NCI-H526 treated with DMSO at 0.1 percent for 48 hours (cell line): Measurements from ENCODE around the gene FBXL7.

Experiments
- DNase-seq: peaks from one replicate; lab custom pipeline; 2025; lab: John Stamatoyannopoulos, UW

The FBXL7 gene

DNA sequence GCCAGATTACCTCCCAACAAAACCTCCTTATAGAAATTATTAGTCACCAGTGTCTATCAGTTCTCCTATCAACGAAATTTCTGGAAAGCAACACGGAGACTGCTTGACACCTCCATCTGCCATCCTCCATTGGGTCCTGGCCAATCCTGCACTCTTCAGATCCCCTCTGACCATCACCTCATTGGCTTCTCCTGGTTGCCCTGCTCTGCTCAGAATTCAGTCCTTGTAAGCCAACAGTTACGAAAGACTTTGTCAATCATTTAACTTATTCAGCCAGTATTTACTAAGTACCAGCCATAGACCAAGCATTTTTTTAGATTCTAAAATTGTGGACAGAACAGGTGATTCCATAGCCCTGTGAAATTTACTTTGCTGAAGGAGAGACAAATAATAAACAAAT lies 451.1 kb downstream of the FBXL7 start:
- no peak for DNase-seq

DNA sequence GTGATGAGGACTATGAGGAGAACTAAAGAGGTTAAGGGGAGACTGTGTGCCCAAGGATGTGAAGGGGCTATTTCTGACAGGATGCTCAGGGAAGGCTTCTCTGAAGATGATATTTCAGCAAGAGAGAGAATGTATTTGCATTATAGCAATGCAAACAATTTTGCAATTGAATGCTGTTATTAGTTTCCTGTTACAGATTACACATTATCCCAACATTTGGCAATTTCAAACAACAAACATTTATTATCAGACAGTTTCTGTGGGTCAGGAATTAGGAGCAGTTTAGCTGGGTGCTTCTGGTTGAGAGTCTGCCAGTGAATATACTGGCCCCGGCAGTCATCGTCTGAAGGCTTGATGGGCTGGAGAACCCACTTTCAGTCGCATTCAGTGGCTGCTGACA lies 451.6 kb downstream of the FBXL7 start:
- no peak for DNase-seq

DNA sequence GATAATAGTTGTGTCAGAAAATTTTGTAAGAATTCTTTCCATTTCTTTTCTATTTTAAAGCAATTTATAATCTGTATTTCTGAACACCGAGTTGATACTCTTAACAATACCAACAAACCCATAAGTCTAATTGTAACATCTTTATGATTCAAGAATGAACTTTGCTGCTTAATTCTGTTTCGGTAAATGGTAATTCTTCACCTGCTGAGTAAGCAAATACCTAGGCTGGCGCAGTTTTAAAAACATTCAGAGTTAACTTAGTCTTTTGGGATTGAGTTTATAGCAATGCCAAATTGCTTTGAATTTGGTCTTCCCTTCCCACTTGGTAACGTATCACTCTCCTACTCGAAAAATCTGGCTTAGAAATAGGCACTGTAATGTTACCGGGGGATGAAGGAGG lies 456.6 kb downstream of the FBXL7 start:
- no peak for DNase-seq

DNA sequence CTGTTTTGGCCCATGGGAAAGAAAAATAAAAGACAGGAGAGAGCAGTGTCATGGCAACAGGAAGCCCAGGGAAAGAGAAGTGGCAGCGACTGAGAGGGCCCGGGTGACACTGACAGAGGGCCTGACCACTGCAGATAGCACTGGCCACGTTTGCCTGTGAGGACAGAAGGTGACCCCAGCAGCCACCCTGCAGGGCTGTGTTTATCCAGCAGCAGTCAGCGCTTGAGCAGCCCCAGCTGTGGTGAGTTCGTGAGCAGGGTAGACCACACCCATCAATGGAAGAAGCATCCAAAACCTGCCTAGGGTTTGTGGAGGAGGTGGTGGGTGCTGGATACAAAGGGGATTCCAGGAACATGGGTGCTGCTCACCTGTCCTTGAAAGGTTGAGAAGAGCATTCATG lies 457.1 kb downstream of the FBXL7 start:
- no peak for DNase-seq

DNA sequence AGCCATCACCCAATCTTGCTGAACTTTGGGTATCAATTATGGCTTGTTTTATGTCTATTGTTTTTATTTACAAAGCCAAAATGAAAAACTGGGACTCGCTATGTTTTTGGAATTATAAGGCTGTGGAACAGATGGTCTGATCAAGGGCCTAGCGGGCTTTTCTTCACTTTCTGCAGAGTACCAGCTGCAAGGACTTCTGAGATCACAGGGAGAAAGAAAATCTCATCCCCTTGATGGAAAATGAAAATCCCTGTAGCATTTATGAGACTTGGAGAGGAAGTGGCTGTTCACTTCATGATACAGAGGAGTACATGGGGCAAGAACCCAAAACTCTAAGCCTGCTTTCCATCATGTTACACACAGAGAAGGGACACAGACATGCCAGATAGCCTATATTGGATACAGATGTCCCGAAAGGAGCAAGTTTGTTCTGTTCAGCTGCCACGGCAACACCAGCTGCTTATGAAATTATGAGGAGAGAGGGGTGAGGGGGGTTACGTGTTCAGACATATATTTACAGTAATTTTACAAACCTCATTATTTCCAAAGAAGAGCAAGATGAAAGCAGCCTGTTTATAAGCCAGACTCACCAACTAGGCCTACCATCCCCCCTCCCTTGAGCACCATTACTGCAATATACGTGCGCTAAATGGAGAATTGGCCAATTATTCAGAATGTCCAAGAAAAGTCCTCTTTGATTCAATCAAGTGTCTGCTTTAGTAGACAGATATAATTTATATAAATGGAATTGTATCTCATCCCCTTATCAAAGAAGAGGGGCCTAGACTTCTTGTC lies 459.6 kb downstream of the FBXL7 start:
- no peak for DNase-seq

DNA sequence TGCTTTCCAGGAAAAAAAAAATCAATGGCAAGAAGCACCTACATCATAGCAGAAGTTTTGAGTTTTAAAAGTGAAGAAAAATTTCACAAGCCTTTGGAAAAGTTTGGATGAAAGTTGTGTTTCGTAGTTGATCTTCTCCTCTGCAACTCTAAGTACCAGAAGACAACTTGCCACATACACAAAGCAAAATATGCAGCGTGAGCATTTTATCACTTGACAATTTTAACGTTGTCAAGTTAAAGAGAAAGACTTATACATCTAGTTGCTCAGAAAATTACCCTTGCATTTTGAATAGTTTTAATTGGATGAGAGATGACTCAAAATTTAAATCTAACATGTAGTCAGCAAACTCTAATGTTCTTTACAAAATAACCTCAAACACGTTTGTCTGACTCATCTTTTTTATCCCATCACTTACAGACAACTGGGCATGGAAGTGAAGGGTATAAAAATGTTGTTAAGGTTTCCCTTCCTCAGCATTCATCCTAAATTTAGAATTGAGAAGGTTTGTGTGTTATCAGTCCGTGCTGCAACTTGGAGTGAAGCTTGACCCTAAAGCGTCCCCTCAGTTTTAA lies 466.2 kb downstream of the FBXL7 start:
- no peak for DNase-seq

DNA sequence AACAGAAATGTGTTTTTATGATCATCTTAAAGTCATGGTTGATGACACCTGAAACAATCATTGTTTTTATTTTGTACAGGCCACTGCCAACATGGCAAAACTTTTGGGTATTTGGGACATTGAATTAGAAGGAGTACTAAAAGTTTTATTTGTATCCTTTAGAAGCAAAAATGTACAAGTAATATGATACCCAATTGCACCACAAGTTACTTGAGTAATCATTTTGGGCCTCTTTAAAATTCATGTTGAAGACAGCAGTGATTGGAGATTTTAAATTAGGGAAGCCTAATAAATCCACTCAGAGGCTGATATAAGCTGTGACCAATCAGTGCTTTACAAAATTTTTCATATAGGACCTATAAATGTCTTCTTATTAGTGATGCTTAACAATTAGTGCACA lies 466.7 kb downstream of the FBXL7 start:
- DNase-seq, result no peak

DNA sequence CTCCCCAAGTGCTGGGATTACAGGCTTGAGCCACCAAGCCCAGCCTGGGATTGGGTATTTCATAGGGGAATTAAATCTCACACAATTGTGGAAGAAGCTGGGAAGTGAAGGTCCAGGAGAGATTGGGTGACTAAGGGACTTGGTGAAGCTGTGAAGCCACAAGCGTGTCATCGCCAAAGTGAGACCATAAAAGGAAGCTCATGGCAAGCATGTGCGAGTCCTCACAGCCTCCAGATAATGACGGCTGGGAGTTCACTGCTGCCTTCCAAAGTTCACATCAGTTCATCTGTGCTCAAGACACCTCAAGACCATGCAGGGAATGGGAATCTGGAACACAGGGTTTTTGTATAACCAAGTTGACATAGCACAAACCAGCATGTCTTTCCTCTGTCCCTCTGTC lies 469.0 kb downstream of the FBXL7 start:
- no peak for DNase-seq

DNA sequence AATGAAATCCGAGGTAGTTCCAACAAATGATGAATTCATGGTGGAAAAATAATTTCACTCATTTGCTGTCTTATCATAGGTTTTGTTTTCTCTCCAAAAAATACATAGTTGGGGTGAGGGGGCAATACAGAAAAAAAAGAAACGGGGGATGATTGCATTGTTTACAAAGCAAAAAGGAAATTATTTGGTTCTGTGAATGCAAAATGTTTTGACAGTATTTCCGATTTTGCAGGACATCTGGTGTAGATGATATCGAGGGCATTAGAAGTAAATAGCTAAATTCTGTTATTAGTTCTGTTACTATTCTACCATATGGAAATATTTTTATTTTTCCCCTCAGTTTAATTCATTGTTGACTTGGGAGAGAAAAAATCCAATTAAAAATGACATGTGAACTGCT lies 477.9 kb downstream of the FBXL7 start:
- no peak for DNase-seq

DNA sequence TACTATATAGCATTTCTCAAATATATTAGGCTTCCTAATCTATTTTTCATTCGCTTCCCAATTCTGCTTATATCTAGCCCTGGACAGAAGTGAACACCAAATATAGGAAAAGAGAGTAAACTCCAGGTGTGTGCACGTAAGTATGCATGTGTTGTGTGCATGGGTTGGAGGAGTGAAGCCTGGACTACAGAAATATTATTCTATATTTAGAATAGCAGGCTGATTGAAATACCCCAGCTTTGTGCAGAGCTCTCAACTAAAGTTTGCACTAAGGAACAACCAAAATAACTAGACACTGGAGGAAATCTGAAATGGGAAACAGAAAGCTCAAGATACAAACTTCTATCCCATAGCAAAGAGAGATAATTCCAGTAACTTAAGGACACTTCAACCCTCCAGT lies 480.9 kb downstream of the FBXL7 start:
- DNase-seq, result no peak

DNA sequence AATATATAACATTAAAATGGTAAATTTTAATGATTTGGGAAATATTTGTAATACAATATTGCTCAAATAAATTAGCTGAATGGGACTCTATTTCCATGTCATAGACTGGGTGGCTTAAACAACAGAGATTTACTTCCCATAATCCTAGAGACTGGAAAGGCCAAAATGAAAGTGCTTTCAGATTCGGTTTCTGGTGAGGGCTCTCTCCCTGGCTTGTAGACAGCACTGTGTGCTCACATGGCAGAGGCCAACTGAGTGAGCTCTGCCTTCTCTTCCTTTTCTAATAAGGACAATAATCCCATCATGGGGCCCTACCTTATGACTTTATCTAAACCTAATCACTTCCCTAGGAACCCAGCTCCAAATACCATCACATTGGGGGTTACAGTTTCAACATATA lies 483.4 kb downstream of the FBXL7 start:
- DNase-seq, result no peak
